GM20000 (cell line): Measurements from ENCODE around the gene RASA3.
"Not testable (repeated sequence)": the region's sequence is repeated elsewhere in the genome, so short reads cannot be mapped to it uniquely, and the experiment has no call there.

Experiments used
- DNase-seq: peaks from one replicate; pipeline ENCODE4 v3.0.0; 2012; ENCODE audit warnings: low spot score
- CTCF ChIP-seq: IDR thresholded peaks from 2 replicates; pipeline ENCODE4 v1.5.1; 2012; ENCODE audit warnings: mild to moderate bottlenecking, control low read depth; ENCODE audit errors: extremely low read depth, missing control alignments

RASA3 gene

GRCh38 chr13:114122127-114122511 is 10.3 kb downstream of the RASA3 start:
- no peak for TF ChIP-seq CTCF
- no peak for DNase-seq

GRCh38 chr13:114121496-114122126 is 10.8 kb downstream of the RASA3 start:
- no peak for TF ChIP-seq CTCF
- no peak for DNase-seq

GRCh38 chr13:114121031-114121430 is 11.4 kb downstream of the RASA3 start:
- no peak for DNase-seq
- TF ChIP-seq CTCF = no peak

- TF ChIP-seq CTCF = no peak
- DNase-seq = no peak
Observed at GRCh38 chr13:114120591-114121011, 11.8 kb downstream of the RASA3 start.

- no peak for TF ChIP-seq CTCF
- DNase-seq = no peak
Observed at GRCh38 chr13:114119196-114119595, 13.2 kb downstream of the RASA3 start.

GRCh38 chr13:114118511-114119123 is 13.8 kb downstream of the RASA3 start:
- no peak for DNase-seq
- no peak for TF ChIP-seq CTCF

- no peak for DNase-seq
- no peak for TF ChIP-seq CTCF
Observed at GRCh38 chr13:114118086-114118485, 14.3 kb downstream of the RASA3 start.

GRCh38 chr13:114117341-114117874 is 15.0 kb downstream of the RASA3 start:
- not testable (repeated sequence) for DNase-seq
